Measurements from ENCODE around the gene STT3A.

GRCh38 chr11:125594958-125595357 is 2.3 kb downstream of the STT3A start:
- TF ChIP-seq CTCF (IDR thresholded peaks at IDR 0.05; ENCODE audit: low read length) (no peak), EZH2phosphoT487 (IDR thresholded peaks at IDR 0.05; ENCODE audit: low read length) (no peak), EZH2 (optimal IDR thresholded peaks at IDR 0.05; ENCODE audit: low read depth, low read length) (no peak)
